ENCODE measurements around the gene OR4K14. TPM values are rescaled to one million over a fixed set of nuclear protein-coding genes. Genes with fewer than 3 reads are reported as not detected.

OR4K14 gene
- total and polyA plus RNA-seq, 2 of the 4 experiments (the other 2 are of a cell fraction) = not detected

GRCh38 chr14:19975291-19975690 lies 43.8 kb downstream of the OR4K14 start, which contains the start of gene OR4K15:
Gene OR4K15 (plus strand): TSS chr14:19975591. CDS start chr14:19975591, 0 bp downstream.
- ATAC-seq (ENCODE audit: low read depth) (no peak), DNase-seq (no peak)
- Histone ChIP-seq H3K18ac (ENCODE audit: low read depth, low read length) (no peak within 1 kb of the TSS), H2AK9ac (replicated peaks; ENCODE audit: low read depth, low read length, poor library complexity) (no peak within 1 kb of the TSS), H3K9ac (ENCODE audit: low read depth, low read length) (no peak within 1 kb of the TSS), H3K9me3 (ENCODE audit: control insufficient read depth, insufficient read depth, low read length) (0 out of 2 replicates have a peak, but pooled peaks cover 2% of the 10 kb centered on the region), H2BK20ac (ENCODE audit: low read depth, low read length) (no peak within 1 kb of the TSS), H3K79me1 (ENCODE audit: low read depth in 1 of 2, low read length in 2 of 2) (no peaks in the 10 kb centered on the region), H4K5ac (ENCODE audit: low read depth, low read length) (no peak within 1 kb of the TSS), H3K14ac (replicated peaks; ENCODE audit: low read depth, low read length) (no peak within 1 kb of the TSS), H3K9me1 (ENCODE audit: insufficient read depth, low read length) (no peaks in the 10 kb centered on the region), H3K23ac (ENCODE audit: low read depth, low read length) (no peak within 1 kb of the TSS), H3K4me2 (ENCODE audit: low read depth, low read length) (no peak within 1 kb of the TSS), H2AK5ac (ENCODE audit: low read depth, low read length) (no peak within 1 kb of the TSS), H3K36me3 (ENCODE audit: control insufficient read depth, insufficient read depth, low read length) (no peaks in the 10 kb centered on the region), H3K4me3 (ENCODE audit: insufficient read depth, low read depth, low read length) (no peak within 1 kb of the TSS), H3K4me1 (ENCODE audit: control insufficient read depth, insufficient read depth, low read length) (no peaks in the 10 kb centered on the region), H2BK5ac (ENCODE audit: low read depth, low read length, poor library complexity, severe bottlenecking) (no peak within 1 kb of the TSS), H4K91ac (ENCODE audit: insufficient read depth, low read depth, low read length) (no peak within 1 kb of the TSS), H4K20me1 (ENCODE audit: insufficient read depth, low read length) (no peaks in the 10 kb centered on the region), H4K8ac (ENCODE audit: low read depth in 2 of 2, low read length in 2 of 2) (no peak within 1 kb of the TSS), H3K27me3 (ENCODE audit: control insufficient read depth, insufficient read depth, low read length) (no peaks in the 10 kb centered on the region), H3K56ac (ENCODE audit: extremely low read depth, insufficient read depth, low read length) (no peak within 1 kb of the TSS), H3K4ac (ENCODE audit: low read depth, low read length) (no peak within 1 kb of the TSS), H2BK15ac (ENCODE audit: low read depth, low read length) (no peak within 1 kb of the TSS), H3K27ac (ENCODE audit: insufficient read depth, low read length) (no peak within 1 kb of the TSS), H2AFZ (replicated peaks; ENCODE audit: low read length, poor library complexity) (no peak within 1 kb of the TSS), H2BK120ac (ENCODE audit: low read depth, low read length) (no peak within 1 kb of the TSS)
- in situ Hi-C loops (cut with MboI; ENCODE audit: low sequenced_read_pairs) (no loop called here), intact Hi-C loops (cut with micrococcal nuclease) (no loop called here), dilution Hi-C loops (cut with HindIII; ENCODE audit: low sequenced_read_pairs, unreplicated experiment) (no loop called here)
- WGBS, 2 experiments (ENCODE audit: extremely low coverage in 2 of 2, insufficient read length in 1 of 2) = no CpG with 5 or more reads among the region's 3 CpGs
- no peak for TF ChIP-seq RCOR1 (IDR thresholded peaks at IDR 0.05; ENCODE audit: insufficient replicate concordance, low read length)
- TF ChIP-seq POLR2A (IDR thresholded peaks at IDR 0.05; ENCODE audit: low read depth, low read length) = no peak
- no peak for TF ChIP-seq MXI1 (IDR thresholded peaks at IDR 0.05; ENCODE audit: borderline replicate concordance, low read depth, low read length)
- no peak for TF ChIP-seq BHLHE40 (IDR thresholded peaks at IDR 0.05; ENCODE audit: low read depth, low read length)
- ChIA-PET POLR2A (ENCODE audit: unreplicated experiment) (no interaction called here), CTCF (no interaction called here)
- BruUV-seq (replicated peaks) = no TSS peak
